Calu3 (cell line): ENCODE results near the gene TSPAN11. TPM values are rescaled to one million over a fixed set of nuclear protein-coding genes. Genes with fewer than 3 reads are reported as not detected.
"Not testable (repeated sequence)": the region's sequence is repeated elsewhere in the genome, so short reads cannot be mapped to it uniquely, and the experiment has no call there.

Experiments used
- BruUV-seq: library from RNA; stranded (reverse); fragments of 400-500 nt; replicated peaks from 2 replicates; lab custom pipeline; 2021; lab: Mats Ljungman, UMichigan
- CTCF ChIA-PET: fragments of 300-600 bp; sonication (Branson Sonifier 250); formaldehyde crosslinking; loops from one replicate; lab custom pipeline; 2022; ENCODE audit warnings: antibody characterized with exemption; lab: Charles Lee
- DNase-seq: peaks from one replicate; pipeline ENCODE4 v3.0.0; 2022
- H3K27ac Mint-ChIP-seq: one replicate; pipeline ENCODE4 v1.8.0; 2022; ENCODE audit warnings: mixed read lengths; ENCODE audit not compliant: unreplicated experiment
- H3K27me3 Mint-ChIP-seq: one replicate; pipeline ENCODE4 v1.8.0; 2022; ENCODE audit warnings: mixed read lengths; ENCODE audit not compliant: unreplicated experiment
- H3K36me3 Mint-ChIP-seq: one replicate; pipeline ENCODE4 v1.8.0; 2022; ENCODE audit warnings: mild to moderate bottlenecking, moderate library complexity, mixed read lengths; ENCODE audit not compliant: insufficient read depth, unreplicated experiment
- H3K4me1 Mint-ChIP-seq: one replicate; pipeline ENCODE4 v1.8.0; 2022; ENCODE audit warnings: mild to moderate bottlenecking, low read depth, mixed read lengths; ENCODE audit not compliant: unreplicated experiment
- H3K4me3 Mint-ChIP-seq: one replicate; pipeline ENCODE4 v1.8.0; 2022; ENCODE audit warnings: mild to moderate bottlenecking, low read depth, moderate library complexity, mixed read lengths; ENCODE audit not compliant: unreplicated experiment
- H3K9me3 Mint-ChIP-seq: one replicate; pipeline ENCODE4 v1.8.0; 2022; ENCODE audit warnings: low read depth, mixed read lengths; ENCODE audit not compliant: unreplicated experiment
- CTCF ChIP-seq: fragments of 200-600 bp; IDR thresholded peaks from one replicate; pipeline ENCODE4 v1.8.0; 2022; ENCODE audit warnings: antibody characterized with exemption; ENCODE audit not compliant: unreplicated experiment
- intact Hi-C: fragments of 100-400 bp; cut with micrococcal nuclease; formaldehyde crosslinking; loops from one replicate; pipeline ENCODE4 v1.10.0; 2022; ENCODE audit not compliant: unreplicated experiment
- total RNA-seq: library from RNA; stranded (reverse); gene quantifications from 2 replicates; pipeline ENCODE4 v1.2.3, GENCODE V29; 2022

Gene TSPAN11
- total RNA-seq, 1 experiment from 2014 or later, result not detected

- no peak for TF ChIP-seq CTCF
- no peaks in the 10 kb centered on the region for H3K36me3 Mint-ChIP-seq
- no peak for DNase-seq
- no peaks in the 10 kb centered on the region for H3K27me3 Mint-ChIP-seq
- CTCF ChIA-PET, result no interaction called here
- H3K4me1 Mint-ChIP-seq, result no peaks in the 10 kb centered on the region
- no peak overlapping the region for H3K27ac Mint-ChIP-seq
- intact Hi-C loops, result no loop called here
- no peak overlapping the region for H3K4me3 Mint-ChIP-seq
- no TSS peak for BruUV-seq
- no peaks in the 10 kb centered on the region for H3K9me3 Mint-ChIP-seq
Observed at GRCh38 chr12:31011336-31011735, 84.8 kb downstream of the TSPAN11 start.

GRCh38 chr12:31011746-31012566 lies 85.4 kb downstream of the TSPAN11 start:
- H3K27ac Mint-ChIP-seq, result no peak overlapping the region
- no peaks in the 10 kb centered on the region for H3K36me3 Mint-ChIP-seq
- intact Hi-C loops, result no loop called here
- TF ChIP-seq CTCF, result no peak
- no peak for DNase-seq
- no peak overlapping the region for H3K4me3 Mint-ChIP-seq
- no TSS peak for BruUV-seq
- no peaks in the 10 kb centered on the region for H3K9me3 Mint-ChIP-seq
- no peaks in the 10 kb centered on the region for H3K27me3 Mint-ChIP-seq
- no peaks in the 10 kb centered on the region for H3K4me1 Mint-ChIP-seq
- CTCF ChIA-PET, result no interaction called here

- BruUV-seq, H3K36me3 Mint-ChIP-seq, H3K27me3 Mint-ChIP-seq, H3K27ac Mint-ChIP-seq, H3K9me3 Mint-ChIP-seq, intact Hi-C loops, DNase-seq, H3K4me3 Mint-ChIP-seq, CTCF ChIA-PET, H3K4me1 Mint-ChIP-seq: not testable (repeated sequence)
Observed at GRCh38 chr12:31012567-31012891, 86.0 kb downstream of the TSPAN11 start.

GRCh38 chr12:31015215-31015614 lies 88.7 kb downstream of the TSPAN11 start:
- TF ChIP-seq CTCF, result no peak
- H3K4me3 Mint-ChIP-seq, result no peak overlapping the region
- H3K4me1 Mint-ChIP-seq, result no peaks in the 10 kb centered on the region
- no peaks in the 10 kb centered on the region for H3K9me3 Mint-ChIP-seq
- CTCF ChIA-PET, result no interaction called here
- BruUV-seq, result no TSS peak
- intact Hi-C loops, result no loop called here
- no peaks in the 10 kb centered on the region for H3K36me3 Mint-ChIP-seq
- no peak for DNase-seq
- no peak overlapping the region for H3K27ac Mint-ChIP-seq
- H3K27me3 Mint-ChIP-seq, result no peaks in the 10 kb centered on the region

- no peak for TF ChIP-seq CTCF
- Mint-ChIP-seq H3K27me3 (no peaks in the 10 kb centered on the region), H3K4me1 (no peaks in the 10 kb centered on the region), H3K36me3 (no peaks in the 10 kb centered on the region), H3K27ac (no peak overlapping the region), H3K9me3 (no peaks in the 10 kb centered on the region), H3K4me3 (no peak overlapping the region)
- DNase-seq, result no peak
- no TSS peak for BruUV-seq
- intact Hi-C loops, result no loop called here
- CTCF ChIA-PET, result no interaction called here
Observed at GRCh38 chr12:31016057-31016456, 89.5 kb downstream of the TSPAN11 start.
